Colon (tissue), 2 donors: ENCODE data around the gene C1QL1.

Experiments
- FAIRE-seq: peaks from 2 replicates; lab custom pipeline; 2012; peaks lifted over from hg19 to GRCh38; lab: Jason Lieb, UNC
- donor health status: control.
- donor health status: control.

The C1QL1 gene

DNA sequence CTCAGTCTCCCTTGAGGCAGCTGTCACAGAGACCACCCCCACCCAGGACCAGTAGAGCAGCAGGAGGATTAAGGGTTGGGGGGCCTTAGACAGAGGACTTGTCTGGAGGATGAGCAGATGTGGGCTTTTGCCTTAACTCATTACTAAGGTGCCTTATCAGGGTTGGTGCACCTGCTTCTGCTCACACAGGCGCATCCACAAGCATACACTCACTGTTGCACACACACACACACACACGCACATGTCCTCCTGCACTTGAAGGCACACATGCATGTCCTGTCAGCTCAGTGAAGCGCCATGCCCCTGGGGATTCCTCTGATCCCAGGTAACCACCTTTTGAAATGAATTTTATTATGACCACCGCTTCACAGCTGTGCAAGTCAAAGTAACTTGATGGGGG is 54.0 kb downstream of the C1QL1 start:
- FAIRE-seq = no peak

- no peak for FAIRE-seq
These were observed 54.4 kb downstream of the C1QL1 start for GRCh38 chr17:44913676-44914075.

- FAIRE-seq = no peak
These were observed 55.1 kb downstream of the C1QL1 start for GRCh38 chr17:44912763-44913544.

- FAIRE-seq = no peak
These were observed 56.7 kb downstream of the C1QL1 start for GRCh38 chr17:44911133-44912001.

DNA sequence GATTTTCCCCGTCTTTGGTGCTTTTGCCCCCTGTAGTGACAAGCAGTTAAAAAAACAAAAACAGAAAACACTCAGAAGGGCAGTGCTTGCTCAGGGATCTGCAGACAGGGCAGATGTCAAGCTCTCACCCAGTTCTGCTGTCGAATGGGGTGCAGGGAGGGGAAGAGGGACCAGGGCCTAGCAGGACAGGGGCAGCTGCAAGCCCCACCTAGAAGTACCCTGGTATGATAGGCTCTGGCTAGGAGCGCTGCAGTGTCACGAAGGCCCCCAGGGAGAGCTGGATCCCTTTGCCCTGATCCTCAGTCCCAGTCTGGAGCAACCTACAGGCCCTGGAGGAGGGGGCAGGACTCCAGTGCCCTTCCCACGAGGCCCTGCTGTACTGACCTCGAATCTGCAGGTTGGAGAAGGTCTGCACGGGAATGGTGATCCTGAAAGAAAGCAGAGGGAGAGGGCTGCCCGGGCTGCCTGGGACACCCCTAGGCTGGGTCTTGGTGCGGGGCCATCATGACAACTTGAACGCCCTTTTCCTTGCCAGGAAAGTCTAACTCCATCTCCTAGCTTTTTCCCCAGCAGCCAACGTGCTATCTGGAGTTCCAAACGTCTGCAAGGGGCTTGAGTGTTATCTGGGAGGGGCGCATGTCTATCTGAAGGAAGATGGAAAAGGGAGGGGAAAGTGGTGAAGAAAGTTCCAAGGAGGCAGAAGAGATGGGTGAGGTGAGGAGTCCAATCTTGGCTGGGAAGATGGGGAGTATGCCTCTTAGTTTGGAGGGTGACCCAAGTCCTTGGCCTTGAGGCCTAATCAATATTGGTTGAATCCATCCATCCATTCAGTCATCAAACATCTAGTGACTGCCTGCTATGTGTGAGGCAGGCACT is 57.6 kb downstream of the C1QL1 start:
- FAIRE-seq = no peak
